HG02588 (cell line): ENCODE results near the gene NR3C1.

Experiments
- ATAC-seq: cut with Tn5 transposase; IDR thresholded peaks from one replicate; pipeline ENCODE4 v1.9.1; 2021; ENCODE audit warnings: mild to moderate bottlenecking, moderate library complexity; ENCODE audit not compliant: unreplicated experiment

The NR3C1 gene

DNA sequence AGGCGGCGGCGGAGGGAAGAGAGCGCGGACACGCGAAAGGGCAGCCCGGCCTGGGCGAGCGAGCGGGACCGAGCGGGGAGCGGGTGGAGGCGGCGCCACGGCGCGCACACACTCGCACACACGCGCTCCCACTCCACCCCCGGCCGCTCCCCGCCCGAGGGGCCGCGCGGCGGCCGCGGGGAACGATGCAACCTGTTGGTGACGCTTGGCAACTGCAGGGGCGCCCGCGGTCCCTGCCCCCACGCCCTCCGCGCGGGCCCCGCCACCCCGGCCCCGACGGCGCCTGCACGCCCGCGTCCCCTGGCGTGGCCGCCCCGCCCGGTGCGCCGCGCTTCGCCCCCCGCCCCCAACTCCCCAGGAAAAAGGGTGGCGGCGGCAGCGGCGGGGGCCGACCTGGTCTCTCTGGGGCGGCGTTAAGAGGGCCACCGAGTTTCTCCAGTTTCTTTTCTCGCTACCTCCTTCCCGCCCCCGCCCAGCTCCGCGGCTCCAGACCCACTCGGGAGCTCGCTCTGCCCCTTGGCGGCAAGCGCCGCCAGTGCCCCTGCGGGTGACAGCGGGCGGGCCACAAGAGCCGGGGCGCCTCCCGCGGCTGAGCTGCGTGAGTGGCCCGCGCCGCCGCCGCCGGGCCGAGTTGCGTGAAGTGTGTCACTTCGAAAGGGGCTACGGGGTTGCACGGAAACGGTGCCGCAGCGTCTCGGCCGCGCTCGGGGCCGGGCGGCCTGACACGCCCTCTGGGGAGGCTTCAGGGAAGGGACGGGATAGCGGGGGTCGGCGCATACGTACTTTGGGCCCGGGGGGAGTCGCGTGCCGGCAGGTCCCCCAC, at the start of gene NR3C1:
TSS of gene NR3C1 (minus strand) at position 94 of the 823 bp plus-strand sequence. CDS start 2,847 bp downstream, outside the sequence.
- ATAC-seq, result peak; percentile 61

DNA sequence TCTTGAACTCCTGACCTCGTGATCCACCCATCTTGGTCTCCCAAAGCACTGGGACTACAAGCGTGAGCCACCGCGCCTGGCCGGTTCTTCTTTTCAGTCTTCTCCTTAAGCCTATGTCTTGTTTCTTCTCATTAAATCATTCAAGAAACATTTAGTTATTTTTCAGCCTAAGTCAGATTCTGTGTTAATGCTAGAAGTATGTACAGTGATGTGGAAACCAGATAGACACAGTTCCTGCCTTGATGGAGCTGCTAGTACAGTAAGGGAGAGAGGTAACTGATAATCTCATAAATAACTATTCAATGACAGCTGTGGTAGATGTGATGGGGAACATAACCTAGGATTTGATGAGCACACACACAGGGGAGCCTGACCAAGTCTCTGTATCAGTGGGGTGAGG, 46.3 kb upstream of the NR3C1 start:
- ATAC-seq, result no peak

DNA sequence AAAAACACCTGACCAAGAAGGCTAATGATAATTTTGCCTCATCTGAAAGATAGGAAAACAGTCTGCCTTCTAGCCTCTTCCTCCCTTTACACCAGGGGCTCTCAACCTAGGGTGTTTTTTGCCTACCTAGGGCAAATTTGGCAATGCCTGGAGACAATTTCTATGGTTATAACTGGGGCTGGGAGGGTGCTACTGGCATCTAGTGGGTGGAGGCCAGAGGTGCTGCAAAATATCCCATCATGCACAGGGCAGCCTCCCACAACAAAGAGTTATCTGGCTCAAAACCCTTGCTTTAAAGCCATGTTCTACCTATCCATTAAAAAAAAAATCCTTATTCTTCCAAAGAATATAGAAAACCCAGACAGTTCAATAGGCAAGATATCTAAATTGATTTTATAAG, 45.0 kb upstream of the NR3C1 start:
- ATAC-seq, result no peak

DNA sequence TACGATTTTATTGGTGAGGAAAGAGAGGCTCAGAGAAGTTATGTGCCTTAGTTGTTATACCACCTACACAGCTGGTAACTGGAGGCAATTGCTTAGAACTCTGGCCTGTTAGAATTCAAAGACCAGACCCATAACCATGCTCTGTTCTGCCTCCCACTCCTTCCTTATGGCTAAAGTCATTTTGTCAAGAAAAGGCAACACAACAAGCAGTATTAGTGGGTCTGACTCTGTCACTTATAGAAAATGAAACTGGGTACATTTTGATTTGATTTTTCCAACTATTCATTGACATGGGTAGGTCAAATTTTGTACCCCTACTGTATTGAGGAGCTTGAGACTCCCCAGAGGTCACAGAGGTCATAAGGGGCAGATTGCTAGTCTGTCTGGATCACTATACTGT, 44.5 kb upstream of the NR3C1 start:
- ATAC-seq, result no peak

DNA sequence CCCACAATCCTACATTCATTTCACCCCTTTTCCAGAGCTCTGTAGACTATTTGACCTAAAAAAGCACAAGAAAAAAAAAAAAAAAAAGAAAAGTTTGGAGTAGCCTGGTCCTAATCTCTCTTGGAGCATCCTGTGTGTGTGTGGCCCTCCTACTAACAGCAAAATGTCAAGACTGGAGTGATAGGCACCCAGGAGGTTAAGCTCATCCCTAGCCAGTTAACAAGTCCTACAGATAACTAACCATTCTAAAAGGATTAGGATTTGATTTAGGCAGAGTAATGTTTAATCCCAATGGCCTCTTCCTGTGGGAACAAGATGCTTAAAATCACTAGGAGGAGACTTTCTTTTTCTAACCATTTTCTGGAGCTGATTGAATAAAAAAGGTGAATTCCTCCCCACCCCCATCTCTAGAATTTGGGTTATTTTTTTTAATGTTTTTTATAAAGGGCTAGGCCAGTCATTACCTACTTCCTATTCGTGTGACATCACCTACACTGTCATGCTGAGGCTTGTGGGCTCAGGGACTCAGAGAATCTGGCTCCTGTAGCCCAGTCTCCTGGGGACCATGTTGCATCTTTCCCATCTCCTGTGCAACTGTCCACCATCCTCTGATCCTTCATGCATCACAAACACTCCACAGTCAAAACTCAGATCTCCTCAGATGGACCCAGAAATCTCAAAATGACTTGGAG, 43.2 kb upstream of the NR3C1 start:
- no peak for ATAC-seq

DNA sequence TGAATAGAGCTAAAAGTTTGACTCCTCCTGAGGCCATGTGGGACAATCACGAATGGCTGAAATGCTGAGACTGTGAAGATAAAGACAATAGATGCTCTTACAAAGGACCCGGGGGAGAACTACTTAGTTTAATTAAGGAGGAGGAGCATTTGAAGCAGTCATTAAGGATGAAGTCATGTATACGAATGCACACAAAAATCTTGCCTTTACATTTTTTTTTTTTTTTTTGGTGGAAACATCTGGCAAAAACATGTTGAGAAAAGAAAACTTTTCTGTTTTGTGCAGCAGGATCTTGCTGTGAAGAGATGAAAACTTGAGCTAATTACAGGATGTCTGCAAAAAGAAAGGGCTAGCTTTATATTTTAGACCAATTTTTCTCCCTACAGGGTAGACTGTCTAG, 42.3 kb upstream of the NR3C1 start:
- no peak for ATAC-seq

DNA sequence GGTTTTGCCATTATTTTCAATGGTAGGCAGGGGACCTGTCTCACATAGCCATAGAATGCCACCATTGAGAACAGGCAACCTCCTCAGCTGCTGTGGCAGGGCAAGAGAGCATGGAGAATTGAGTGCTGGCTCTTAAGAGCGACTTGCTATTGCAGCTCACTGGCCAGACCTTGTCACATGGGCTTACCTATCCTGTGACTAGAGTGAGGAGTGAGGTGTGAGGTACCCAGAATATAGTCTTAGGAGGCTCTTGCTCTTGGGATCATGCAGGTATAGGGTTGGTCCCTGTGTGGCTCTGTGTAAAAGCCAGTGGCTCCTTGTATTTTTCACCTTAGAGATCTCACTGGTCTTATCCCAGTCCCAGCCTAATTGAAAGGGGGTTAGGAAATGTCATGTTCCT, 39.8 kb upstream of the NR3C1 start:
- no peak for ATAC-seq

DNA sequence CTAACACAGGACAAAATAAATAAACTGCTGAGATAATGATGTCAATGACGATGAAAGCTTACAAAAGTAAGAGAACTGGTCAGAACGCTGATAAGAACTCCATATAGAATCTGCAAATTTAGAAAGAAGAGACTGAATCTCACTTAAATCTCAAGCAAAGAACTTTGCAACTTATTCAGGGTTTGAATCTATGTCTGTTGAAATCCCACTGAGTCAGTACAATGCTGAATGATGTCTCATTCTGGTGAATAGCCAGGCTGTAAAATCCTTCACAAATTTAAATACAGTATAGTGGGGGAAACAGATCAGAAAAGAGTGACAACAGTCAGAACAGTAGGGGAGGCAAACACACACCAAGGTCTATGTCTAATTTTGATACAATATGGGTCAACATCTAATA, 38.9 kb upstream of the NR3C1 start:
- ATAC-seq, result no peak

DNA sequence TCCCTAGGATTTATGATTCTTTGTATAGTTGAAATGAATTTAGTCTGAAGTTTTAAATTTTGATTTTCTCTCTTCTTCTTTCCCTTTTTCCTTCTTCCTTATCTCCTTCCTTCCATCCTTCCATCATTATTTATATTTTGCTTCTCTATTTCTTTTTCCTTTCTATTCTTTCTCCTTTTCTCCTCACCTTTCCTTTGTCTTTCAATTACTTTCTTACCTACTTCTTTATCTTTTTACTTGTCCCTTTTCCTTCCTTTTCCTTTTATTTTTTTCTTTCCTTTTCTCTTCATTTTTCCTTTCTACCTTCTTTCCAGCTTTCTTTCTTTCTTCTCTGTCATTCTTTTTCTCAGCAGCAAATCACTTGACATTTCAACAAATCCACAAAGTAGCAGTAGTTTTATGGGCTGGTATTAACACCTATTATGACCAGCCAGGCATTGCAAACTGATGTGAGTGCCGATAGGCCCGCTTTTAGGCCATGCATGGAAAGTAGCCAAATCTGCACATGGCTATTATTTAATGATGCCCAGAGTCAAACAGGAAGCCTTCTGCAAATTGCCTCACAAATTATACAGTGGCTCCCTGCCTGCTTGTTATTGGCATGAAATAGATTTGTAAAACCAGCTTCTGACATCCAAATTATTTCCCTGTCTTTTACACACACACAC, 37.1 kb upstream of the NR3C1 start:
- no peak for ATAC-seq

DNA sequence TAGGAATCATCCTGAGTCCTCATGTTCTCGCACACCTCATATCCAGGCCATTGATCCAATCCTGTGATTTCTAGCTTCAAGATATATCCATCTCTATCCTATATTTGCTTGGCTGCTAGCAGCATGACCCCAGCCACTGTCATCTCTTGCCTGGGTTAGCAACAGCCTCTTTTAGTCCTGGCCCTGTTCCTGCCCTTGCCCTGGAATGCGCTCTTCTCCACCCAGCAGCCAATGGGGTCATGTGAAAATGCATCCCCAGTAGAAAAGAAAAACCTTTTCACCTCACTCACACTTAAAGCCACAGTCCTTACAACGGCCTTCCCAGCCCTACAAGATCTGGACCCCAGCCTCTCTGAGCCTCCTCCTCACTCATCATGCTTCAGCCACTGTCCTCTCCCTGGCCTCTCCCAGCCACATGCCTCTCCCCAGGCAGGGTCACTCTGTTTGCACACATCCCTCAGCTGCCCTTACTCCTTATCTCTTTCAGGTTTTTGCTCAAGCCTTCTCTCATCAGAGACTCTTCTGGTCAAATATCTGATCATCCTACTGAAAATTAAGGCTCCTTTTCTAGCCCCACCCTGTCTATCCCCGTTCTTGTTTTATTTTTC, 34.3 kb upstream of the NR3C1 start:
- no peak for ATAC-seq

DNA sequence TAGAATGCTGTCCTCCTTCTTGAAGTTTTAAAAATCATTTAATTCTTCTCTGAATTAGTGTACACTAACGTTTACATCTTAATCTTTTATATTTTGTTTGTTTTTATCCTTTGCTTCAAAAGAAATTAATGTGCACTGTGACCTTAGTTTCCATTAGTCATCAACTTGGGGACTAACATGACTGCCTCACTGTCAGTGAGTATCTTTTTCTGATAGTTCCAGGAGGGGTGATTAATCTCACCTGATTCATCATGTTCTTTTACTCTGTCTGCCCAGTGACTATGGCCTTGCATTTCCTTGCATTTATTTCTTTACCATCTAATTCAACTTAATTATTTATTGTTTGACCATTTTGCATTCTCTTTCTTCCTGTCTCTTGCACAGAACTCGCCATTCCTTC, 33.4 kb upstream of the NR3C1 start:
- no peak for ATAC-seq

DNA sequence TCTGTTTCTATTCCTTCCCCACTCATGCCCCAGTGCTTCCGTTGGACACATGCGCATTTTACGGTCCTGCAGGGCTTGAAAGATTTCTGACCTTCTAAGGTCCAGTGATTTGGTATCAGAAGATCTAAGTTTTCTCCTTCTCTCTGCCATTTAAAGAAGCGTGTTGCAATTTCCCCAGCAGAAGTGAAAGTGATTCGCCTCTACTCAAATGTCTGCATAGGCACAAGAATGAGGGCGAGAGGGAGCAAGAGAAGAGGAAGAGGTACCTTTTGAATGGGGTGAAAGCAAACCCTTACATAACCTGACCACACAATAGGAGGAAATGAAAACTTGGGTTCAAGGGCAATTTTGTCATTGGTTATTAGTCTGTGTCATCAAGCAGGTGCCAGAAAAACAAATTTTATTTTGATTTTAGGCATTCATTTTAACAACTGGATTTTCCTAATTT, 31.7 kb upstream of the NR3C1 start:
- ATAC-seq, result peak; percentile 85

DNA sequence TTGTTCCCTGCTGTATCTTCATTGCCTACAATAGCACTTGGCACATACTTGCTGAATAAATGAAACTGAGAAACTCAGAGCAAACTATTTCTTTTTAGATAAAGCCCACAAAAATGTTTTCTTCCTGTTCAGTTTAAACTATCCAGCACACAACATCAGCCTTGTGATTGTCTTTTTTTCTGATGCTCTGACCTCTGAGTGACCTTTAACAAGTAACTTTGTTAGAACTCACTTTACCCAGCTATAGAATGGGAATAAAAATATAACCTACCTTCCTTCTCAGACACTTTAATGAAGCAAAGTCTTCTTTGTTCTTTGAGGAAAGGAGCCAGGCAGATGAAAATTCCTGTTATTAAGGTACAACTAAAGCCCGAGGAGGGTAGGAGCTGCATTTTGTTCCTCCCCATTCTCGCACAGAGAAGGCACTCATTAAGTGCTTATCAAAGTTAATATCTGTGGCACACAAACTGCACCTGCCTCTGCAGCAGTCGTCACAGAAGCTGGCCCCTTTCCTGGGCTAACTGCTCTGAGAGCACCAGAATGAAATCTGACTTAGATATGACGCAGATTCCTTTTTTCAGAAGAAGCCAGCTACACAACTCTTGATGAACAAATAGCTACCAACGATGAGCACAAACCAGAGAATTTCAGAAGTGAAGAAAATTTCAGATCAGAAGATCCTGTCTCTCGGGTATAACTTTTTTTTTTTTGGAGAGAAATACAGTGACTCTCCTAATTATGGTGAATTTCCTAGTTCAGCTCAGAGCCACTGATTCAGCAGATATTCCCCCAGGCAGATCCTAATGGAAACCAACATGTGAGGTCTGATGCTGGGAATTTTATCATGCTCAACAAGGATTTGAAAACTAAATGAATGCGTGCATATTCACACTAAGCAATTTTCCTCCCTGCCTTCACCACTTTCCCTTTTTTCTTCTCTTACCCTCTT, 31.0 kb upstream of the NR3C1 start:
- ATAC-seq, result no peak

DNA sequence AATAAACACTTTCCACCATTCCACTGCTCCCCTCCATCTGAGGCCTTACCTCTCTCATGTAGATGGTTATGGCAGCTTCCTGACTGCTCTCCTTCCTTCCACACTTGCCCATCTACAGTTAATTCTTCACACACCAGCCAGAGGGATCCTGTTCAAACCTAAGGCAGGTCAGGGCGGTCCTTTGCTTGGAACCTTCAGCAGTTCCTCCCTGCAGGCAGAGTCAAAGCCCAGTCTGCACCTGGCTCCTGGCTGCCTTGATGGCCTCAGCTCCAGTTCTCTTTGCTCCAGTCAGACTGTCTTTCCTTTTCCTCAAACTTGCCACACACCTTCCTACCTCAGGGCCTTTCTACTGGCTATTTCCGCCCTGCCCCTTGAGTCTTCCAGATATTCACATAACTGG, 30.2 kb upstream of the NR3C1 start:
- no peak for ATAC-seq

DNA sequence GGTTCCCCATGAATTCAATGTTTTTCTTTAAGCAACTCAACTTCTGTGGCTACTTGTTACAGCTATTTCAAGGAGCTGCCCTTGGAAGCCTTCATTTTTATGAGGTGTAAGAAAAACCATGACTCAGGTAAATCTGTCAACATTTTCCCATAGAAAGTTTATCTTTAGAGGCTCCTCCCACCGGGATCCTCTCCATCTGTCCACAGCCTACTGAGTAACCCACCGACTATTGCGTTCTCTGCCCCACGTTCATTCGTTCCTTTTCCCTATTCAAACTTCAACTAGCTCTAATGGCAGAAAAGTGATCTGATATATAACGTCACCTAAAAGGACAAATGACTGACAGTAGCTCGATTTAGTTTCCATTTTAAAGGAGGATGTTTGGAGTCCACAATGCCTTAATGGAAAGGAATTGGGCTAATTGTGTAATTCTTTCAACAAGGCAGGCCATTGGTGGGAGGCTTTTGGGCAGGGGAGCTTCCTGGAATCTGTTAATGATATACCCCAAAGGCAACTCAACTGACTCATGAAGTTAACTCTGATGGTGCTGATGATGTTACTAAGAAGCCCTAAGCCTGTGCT, 29.3 kb upstream of the NR3C1 start:
- peak; percentile 37 for ATAC-seq

DNA sequence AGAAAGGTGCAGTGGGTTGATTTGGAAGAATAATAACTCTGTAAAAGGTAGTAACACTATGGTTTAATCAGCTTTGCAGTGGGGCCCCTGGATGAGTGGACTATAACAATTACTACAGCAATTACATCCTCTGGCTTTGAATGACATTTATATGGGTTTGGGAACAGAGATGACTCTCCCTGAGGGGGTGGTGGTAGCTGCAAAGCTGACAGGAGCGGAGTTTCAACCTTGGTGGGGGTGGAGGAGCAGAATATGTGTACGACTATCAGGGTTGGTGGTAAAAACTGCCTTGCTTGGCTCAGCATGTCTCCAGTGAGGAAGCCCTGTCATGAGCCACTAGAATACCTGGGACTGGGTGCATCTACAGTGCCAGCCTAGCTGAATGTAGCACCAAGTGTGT, 28.3 kb upstream of the NR3C1 start:
- no peak for ATAC-seq

DNA sequence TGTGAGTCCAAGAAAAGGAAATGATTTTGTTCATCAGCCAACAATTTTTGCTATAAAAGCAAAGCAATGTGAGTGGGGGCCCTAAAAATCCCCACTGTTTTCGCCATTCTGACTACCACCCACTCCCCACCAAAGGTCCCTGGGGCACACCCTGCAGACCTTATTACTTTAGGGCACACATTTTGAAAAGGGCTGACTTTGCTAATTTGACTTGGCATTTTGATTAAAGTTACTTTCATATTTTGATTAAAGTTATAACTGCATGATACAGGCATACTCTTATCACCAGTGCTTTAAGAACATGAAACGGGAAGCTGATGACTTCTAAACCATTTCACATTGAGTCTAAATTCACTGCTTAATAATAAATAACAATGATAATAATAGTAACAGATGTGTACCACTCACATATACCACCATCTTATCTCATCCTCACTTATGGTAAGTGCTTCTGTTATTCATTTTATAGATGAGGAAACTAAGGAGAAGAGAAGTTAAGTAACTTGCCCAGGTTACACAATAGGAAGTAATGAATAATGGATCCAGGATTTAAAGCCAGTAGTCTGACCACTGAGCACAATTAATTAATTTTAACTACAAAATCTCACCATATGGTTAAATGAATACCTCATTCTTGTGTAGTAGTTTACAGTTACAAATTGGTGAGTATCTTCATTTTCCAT, 25.4 kb upstream of the NR3C1 start:
- ATAC-seq, result no peak

DNA sequence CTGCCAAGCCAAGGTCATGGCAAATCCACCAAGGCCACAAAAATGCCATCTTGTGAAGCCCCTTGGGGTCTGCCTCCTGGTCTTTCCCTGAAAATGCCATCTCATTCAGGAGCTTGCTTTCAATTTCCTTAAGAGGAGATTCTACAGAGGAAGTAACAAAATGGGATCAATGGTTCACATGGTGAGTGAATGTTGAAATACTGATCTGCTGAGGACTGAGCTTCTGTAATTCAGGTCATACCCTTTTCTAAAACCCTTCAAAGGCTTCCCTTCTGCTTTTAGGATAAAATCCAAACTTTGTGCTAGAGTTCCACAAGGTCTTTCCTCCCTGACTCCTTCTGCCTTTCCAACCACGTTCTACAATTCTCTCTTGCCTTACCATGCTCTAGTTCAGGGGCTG, 24.7 kb upstream of the NR3C1 start:
- ATAC-seq, result no peak

DNA sequence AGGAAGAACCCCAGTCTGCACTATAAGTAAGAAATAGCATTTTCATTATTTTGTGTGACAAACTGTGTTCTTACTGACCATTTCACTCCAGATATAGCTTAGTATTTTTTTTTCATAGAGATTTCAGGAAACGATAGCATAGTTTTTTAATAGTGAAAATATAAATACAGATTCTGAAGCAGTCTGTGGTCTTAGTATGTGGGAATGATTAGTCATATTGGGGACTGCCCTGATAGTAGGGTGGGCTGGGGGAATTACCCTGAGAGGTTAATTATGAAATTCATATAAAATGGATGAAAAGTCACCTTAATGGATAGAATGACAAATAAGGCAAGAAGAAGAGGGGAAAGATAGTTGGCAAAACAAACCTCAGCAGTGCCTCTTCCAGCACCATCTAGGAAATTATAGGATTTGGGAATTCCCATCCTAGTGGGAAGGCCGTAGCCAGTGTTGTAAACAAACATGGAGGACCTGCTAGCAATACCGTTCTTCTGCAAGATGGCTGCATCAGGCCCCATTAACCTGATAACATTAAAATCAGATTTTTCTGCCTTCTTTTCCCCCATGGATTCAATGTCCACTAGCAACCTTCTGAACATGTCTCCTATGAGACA, 23.7 kb upstream of the NR3C1 start:
- ATAC-seq, result peak; percentile 34
